Right kidney (tissue), 1 donor: ENCODE measurements around the gene PRSS21.
A peak's percentile ranks its signal among the peaks of the same experiment; 100 is the strongest.

Experiments used
- DNase-seq: peaks from one replicate; pipeline ENCODE4 v3.0.0-alpha.2; 2016

PRSS21 gene

DNA sequence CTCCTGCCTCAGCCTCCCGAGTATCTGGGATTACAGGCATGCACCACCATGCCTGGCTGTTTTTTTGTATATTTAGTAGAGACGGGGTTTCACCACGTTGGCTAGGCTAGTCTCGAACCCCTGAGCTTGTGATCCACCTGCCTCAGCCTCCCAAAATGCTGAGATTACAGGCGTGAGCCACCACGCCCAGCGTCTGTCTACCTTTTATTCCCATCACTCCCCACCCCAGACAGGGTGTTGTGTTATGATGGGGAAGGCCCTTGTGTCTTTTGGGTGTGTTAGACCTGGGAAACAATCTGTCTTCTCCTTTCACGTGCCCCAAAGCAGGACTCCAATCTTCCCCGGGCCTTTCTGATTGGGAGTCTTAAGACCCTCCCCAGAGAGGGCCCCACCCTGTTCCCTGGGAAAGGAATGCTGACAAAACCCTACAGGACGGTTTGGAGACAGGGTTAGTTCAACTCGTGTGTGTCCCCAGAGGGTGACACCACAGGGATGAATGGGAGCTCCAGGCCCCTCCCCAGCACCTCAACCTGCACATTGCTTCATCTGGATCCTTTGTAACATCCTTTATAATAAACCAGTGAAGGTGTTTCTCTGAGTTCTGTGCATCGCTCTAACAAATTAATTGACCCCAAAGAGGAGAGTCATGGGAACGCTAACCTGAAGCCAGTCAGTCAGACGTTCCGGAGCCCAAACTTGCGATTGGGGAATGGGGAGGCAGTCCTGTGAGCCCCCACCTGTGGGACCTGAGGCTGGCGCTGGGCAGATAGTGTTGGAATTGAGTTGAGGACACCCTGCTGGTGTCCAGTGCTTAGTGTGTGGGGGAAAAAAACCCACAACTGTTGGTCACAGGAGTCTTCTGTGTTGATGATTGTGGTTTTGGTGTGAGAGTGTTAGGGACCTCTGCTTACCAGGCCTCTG is 36.8 kb upstream of the PRSS21 start:
- DNase-seq, result no peak

DNA sequence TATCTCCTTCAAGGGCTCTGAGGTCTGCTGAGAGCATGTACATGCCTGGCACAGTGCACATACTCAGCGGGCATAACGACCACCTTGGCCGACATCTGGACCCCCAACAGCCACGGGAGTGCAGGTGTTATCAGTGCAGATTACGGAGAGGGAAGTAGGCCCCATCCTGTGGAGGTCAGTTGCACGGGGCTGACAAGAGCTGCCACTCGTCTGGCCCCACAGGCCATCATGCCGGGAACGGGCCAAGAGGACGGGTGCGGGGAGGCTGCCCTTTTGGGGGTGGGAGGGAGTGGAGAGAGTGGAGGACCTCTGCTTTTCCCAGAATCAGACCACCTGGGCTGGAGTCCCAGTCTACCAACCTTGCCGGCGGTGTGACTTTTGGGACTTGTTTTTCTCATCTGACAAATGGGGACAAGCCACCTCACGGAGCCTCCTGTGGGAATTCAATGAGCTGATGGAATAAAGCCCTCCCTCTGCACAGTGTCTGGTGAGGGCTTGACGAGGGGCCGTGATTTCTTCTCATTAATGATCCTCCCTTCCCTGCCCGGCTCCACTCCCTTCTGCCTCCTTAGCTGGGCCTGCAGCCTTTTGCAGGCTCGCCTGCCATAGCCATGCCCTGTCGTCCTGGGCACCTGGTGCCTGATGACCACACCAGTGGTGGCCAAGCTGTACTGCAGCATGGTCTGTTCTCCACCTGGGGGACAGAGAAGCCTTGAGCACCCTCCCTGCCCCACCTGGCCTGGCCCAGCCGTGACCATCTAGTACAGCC is 34.3 kb upstream of the PRSS21 start:
- no peak for DNase-seq

DNA sequence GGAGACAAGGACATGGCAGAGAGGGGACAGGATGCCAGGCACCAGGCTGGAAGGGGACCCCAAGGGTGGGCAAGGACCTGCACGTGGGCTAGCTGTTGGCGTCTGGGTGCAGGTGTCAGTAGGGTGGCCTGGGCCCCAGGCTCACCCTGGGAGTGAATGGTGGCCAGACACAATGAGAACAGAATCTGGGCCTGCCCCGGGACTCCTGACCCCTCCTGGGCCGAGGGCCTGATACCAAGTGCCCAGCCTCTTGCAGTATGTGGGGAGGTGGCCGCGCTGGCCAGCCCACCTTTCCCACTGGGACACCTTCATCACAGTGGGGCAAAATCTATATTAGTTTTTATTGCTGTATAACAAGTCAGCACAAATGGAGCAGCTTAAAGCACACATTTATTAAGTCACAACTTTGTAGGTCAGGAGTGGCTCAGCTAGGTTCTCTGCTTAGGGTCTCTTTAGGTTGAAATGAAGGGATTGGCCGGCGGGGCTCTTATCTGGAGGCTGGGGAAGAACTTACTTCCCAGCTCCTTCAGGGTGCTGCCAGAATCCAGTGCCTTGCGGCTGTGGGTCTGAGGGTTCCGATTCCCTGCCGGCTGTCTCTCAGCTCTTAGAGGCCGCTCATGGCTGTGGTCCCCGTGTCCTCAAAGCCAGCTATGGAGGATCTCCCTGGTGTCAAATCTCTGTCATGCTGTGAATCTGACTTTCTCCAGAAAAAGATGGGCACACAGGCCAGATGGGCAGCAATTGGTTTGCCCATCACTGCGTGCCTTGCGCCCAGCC is 33.3 kb upstream of the PRSS21 start:
- no peak for DNase-seq

DNA sequence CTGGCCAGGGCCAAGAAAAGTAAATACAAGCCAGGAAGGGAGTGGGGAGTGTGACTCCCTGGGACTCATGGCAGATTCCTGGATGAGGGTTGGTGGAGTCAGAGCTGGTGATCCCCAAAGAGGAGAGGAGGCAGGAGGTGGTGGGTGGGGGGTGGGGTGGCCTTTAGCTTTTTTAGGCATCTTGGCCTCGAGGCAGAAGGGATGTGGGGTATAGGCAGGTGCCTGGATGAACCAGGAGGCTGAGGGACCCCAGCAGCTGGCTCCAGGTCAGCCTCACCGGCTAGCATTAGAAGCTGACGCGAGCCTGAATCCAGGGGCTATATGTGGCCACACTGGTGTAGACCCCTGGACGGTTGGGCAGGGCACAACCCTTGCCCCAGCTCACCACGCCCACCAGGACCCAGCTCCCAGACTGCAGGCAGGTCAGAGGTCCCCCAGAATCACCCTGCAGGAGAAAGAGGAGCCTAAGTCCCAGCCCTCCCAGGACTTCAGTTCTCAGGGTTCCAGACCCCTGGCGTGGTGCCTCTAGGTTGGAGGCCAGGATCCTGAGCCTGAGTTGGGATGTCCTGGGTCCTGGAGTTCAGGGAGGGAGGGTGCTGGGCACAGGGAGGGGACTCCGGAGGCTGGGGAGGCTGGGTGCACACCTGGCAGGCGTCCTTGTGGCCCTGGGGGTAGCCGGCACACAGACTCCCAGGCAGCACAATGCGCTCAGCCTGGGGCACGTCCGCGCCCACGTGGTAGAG is 32.5 kb upstream of the PRSS21 start:
- no peak for DNase-seq

DNA sequence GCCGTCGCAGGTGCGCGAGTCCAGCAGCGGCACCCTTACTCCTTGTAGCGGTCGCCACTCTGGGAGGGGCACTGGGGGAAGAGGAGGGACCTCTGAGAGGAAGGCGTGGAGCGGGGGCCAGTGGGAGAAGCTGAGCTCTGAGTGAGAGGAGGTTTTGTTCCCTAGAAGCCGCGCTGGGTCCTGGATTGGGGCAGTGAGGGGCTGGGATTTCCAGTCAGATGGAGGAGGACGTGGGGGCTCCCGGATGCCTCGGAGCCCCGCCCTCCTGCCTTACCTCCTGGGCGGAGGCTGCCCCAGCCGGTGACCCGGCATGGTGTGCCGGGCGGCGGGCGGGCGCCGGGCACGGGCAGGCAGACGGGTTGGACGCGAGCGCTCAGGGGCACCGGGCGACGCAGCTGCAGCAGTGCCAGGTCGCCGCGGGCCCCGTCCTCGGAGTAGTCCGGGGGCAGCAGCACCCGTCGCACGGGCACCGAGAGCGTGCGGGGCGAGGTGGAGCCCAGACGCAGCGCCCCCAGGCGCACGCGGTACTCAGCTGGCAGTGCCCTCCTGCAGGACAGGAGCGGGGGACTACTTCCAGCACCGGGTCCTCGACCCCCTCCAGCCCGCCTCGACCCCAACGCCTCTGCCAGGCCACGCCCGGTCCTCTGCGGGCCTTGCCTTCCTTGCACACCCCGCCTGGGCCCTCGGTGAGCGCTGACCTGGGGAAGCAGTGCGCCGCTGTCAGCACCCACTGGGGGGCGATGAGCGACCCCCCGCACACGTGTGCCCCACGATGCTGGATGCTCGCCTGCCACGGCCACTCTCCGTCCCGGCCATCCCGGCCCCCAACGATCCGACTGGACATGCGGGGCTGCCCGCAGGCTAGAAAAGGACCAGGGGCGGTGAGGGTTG is 31.7 kb upstream of the PRSS21 start:
- DNase-seq, result peak; percentile 54

DNA sequence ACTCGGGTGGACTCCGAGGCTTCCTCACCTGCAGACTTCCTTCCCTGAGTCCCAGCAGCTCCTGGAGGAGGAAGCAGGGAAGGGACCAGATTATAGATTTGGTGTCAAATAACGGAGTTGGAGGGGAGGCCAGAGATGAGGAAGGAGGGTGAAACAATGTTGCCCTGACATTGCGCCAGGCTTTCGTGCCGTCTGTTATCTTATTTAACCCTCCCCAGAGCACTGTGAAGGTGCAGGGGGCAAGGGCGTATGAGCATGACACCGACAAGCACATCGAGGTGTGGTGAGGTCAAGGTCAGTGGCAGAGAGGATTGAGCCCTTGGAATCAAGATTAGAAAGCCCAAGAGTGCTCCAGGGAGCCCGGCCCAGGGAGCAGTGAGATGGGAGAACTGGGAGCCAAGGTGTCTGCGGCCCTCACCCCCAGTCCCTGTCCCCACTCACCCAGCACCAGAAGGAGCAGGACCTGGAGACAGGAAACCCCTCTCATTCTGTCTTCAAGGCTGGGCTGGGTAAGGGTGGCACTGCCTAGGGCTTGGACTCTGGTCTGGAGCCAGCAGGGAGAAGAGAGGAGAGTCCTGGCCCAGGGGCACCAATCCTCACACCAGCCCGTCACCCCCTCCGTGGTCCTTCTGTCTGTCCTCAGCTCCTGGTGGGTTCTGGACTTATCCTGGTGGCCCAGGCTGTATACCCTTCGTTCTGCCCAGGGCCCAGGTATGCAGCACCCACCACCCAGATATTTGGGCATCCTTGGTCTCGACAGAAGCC is 30.8 kb upstream of the PRSS21 start:
- no peak for DNase-seq

DNA sequence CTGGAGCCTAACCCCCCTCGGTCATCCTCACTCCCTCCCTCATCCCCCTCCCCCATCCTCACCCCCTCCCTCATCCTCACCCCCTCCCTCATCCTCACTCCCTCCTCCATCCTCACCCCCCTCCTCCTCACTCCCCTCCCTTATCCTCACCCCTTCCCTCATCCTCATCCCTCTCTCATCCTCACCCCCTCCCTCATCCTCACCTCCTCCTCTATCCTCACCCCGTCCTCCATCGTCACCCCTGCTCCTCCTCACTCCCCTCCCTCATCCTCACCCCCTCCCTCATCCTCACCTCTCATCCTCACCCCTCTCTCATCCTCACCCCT is 30.2 kb upstream of the PRSS21 start:
- DNase-seq, result no peak

DNA sequence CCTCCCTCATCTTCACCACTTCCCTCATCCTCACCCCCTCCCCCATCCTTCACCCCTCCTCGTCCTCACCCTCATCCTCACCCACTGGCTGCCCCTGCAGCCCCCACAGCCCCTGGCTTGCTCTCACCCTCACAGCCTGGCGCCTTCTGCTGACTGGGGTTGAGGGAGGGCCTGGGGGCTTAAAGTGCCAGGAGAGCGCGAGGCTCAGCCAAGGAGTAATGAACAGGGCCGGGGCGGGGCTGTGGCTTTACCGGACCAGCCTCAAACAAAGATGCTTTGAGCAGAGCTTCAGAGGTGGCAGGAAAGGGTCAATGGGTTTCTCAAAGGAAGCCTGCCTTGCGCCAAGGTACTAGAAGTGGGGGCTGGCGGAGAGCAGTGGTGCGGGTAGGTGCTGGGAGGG is 29.6 kb upstream of the PRSS21 start, which contains the start of gene PRSS33:
Gene PRSS33, minus strand, starts transcription at position 155 of the 400 bp plus-strand sequence. CDS start 1,013 bp downstream, outside the sequence.
- DNase-seq, result no peak

DNA sequence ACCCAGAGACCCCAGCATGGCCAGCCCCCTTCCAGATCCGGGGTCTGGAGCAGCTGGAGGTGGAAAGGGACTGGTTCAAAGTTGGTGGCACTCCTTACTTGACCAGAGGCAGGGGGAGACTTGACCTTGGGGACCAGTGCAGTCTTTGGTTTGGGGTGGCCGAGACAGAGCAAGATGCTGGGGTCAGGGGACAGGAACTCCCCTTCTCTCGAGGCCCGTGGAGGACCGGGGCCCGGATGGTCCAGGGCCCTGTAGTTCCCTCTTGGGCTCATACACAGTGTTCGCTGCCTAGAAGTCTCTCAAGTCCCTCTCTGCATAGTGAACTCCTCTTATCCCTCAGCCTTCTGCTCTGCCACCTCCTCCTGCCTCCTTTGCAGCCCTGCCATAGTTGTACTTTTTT is 29.1 kb upstream of the PRSS21 start:
- no peak for DNase-seq

DNA sequence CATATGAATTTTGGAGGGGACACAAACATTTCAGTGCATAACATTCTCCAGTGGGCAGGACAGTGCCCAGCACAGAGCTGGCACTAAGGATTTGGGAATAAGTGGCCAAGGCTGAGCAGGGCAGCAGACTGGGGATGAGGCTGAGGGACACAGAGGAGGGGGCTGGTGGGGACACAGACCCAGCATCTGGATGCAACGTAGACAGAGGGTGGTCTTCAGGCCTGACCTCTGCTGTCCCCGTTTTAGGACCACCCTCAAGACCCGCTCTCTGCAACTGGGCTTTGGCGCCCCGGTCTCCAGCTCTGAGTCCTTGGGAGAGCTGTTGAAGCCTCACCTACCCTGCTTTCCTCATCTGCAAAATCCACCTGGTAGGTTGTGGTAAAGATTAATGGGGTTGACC is 26.4 kb upstream of the PRSS21 start:
- no peak for DNase-seq

DNA sequence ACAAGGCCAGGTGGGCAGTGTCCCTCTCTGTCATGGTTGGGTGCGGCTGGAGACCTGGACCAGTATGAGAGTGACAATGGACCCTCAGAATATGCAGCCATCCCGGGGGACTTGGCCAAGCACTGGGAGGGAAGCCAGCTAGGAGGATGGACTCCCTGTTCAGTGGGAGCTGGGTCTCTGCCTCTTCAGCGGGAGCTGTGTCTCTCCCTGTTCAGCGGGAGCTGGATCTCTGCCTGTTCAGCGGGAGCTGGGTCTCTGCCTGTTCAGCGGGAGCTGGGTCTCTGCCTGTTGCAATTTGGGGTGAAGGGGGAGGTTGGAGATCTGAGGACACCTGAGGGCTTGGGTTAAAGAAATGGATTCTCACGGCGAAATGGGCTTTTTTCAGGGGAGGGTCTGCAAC is 25.9 kb upstream of the PRSS21 start:
- no peak for DNase-seq

DNA sequence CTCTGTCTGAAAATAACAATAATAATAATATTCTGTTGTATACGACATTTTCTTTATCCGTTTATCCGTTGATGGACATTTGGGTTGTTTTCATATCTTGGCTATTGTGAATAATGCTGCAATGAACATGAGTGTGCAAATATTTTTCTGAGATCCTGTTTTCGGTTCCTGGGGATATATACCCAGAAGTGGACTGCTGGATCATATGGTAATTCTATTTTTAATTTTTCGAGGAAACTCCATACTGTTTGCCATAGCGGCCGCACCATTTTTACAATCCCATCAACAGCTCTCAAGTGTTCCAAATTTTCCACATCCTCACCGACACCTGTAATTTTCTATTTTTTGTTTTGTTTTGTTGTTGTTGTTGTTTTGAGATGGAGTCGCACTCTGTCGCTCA is 24.1 kb upstream of the PRSS21 start:
- no peak for DNase-seq

DNA sequence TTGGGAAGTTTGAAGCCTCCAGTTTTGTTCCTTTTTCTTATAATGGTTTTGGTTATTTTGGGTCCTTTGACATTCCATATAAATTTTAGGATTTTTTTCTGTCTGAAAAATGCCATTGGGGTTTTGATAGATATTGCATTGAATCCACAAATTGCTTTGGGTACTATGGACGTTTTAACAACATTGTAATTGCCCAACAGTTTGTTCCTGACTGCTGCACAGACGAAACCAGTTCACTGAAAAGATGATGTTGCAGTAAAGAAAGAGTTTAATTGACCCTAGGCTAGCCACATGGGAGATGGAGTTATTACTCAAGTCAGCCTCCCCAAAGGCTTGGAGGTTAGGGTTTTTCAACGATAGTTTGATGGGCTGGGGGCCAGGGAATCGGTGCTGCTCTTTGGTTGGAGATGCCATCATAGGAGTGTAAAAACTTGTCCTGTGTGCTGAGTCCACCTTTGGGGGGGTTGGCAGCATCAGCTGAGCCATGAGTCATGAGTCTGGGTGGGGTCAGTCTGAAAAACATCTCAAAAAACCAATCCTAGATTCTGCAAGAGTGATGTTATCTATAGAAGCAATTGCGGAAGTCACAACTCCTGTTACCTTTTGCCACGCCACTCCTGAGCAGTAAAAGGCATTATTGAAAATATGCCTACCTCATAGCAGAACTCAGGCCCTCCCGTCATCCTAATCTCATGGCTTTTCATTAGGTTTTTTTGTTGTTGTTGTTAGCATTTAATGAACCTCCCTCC is 21.5 kb upstream of the PRSS21 start:
- DNase-seq, result no peak

DNA sequence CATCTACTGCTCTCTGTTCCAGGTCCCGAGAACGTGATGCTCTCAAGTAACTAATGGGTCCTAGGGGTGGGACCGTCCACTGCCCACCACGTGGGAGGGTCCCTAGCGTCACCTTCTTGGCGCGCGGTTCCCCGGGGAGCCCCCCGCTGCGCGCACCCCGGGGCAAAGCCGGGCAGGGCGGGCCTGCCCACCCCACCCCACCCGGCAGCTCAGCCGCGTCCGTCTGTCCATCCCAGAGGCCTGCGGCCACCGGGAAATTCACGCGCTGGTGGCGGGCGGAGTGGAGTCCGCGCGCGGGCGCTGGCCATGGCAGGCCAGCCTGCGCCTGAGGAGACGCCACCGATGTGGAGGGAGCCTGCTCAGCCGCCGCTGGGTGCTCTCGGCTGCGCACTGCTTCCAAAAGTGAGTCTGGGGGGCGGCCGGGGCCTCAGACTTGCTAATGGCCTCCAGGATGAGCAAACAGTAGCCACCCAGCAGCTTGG is 18.3 kb upstream of the PRSS21 start:
- DNase-seq, result no peak

DNA sequence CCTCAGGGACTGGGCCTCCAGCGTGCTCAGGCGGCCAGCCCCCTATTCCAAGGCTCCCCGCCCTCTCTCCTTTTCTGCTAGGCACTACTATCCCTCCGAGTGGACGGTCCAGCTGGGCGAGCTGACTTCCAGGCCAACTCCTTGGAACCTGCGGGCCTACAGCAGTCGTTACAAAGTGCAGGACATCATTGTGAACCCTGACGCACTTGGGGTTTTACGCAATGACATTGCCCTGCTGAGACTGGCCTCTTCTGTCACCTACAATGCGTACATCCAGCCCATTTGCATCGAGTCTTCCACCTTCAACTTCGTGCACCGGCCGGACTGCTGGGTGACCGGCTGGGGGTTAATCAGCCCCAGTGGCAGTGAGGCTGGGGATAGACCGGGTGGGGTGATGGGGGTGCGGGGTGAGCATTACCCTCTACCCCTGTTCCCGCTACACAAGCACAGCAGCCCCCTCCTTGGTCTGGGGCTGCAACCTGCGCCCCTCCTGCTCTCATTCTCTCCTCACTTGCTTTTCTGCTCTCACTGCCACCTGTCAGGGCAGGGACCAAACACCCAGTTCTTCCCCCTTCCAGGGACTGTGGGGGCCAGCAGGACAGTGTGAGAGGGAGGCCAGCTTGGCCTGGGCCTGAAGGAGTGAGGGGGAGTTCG is 17.7 kb upstream of the PRSS21 start:
- DNase-seq, result no peak

DNA sequence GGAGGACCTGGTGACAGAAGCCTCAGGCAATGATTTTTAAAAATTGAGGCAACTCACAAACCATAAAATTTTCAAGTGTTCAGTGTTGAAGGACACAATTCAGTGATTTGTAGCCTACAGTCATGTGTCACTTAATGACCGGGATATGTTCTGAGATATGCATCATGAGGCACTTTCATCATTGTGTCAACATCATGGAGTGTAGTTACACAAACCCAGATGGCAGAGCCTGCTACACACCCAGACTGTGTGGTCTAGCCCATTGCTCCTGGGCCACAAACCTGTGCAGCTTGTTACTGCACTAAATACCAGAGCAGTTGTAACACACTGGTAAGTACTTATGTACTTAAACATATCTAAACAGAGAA is 17.2 kb upstream of the PRSS21 start:
- no peak for DNase-seq

DNA sequence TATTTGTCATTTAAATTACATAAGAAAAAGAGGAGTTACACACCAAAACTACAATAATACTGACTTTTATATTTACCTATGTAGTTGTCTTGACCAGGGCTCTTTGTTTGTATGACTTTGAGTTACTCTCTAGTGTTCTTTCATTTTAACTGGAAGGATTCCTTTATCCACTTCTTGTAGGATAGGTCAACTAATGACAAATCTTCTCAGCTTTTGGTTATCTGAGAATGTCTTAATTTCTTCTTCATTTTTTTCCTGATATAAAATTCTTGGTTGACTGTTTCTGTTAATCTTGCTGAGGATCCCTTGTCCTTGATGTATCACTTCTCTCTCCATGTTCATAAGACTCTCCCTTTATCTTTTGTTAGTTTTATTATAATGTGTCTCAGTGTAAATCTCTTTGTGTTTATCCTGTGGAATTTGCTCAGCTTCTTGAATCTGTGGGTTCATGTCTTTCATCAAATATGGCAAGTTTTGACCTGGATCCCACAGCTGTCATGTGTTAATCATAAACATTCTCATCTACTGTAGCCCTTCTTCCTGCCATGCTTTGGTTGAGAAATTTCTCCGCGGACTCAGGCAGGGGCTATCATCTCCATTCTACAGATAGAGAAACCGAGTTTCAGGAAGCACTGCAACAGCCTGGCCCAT is 13.4 kb upstream of the PRSS21 start:
- DNase-seq, result no peak

DNA sequence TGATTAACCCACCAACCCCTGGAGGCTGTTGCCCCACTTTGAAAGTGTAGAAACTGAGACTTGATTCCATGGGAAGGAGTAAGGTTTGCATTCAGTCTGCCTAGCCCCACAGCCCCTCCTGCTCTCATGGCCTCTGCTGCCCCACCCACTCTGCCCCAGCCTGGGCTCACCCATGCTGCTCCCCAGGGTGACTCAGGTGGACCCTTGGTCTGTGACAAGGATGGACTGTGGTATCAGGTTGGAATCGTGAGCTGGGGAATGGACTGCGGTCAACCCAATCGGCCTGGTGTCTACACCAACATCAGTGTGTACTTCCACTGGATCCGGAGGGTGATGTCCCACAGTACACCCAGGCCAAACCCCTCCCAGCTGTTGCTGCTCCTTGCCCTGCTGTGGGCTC is 12.3 kb upstream of the PRSS21 start:
- no peak for DNase-seq
